GM21723 (cell line): ENCODE data around the gene COL23A1.
"Not testable (repeated sequence)": the region's sequence is repeated elsewhere in the genome, so short reads cannot be mapped to it uniquely, and the experiment has no call there.

Experiments
- ATAC-seq: cut with Tn5 transposase; IDR thresholded peaks from one replicate; pipeline ENCODE4 v1.9.1; 2021; ENCODE audit warnings: mild to moderate bottlenecking, moderate library complexity; ENCODE audit not compliant: unreplicated experiment

The COL23A1 gene

GRCh38 chr5:178589180-178590140, 733 bp downstream of the COL23A1 start:
- peak; percentile 20 for ATAC-seq

GRCh38 chr5:178588769-178589168, 1.4 kb downstream of the COL23A1 start:
- no peak for ATAC-seq

- ATAC-seq: no peak
Measured at GRCh38 chr5:178587763-178588611, 2.2 kb downstream of the COL23A1 start.

GRCh38 chr5:178586396-178586795, 3.8 kb downstream of the COL23A1 start:
- ATAC-seq: no peak

GRCh38 chr5:178585421-178585820, 4.8 kb downstream of the COL23A1 start:
- not testable (repeated sequence) for ATAC-seq

GRCh38 chr5:178583279-178583678, 6.9 kb downstream of the COL23A1 start:
- no peak for ATAC-seq

- ATAC-seq: no peak
Measured at GRCh38 chr5:178582291-178582690, 7.9 kb downstream of the COL23A1 start.

- no peak for ATAC-seq
Measured at GRCh38 chr5:178581621-178582020, 8.6 kb downstream of the COL23A1 start.

- no peak for ATAC-seq
Measured at GRCh38 chr5:178580271-178580955, 9.8 kb downstream of the COL23A1 start.

- ATAC-seq: no peak
Measured at GRCh38 chr5:178577944-178578343, 12.2 kb downstream of the COL23A1 start.

- ATAC-seq: no peak
Measured at GRCh38 chr5:178577376-178577839, 12.8 kb downstream of the COL23A1 start.

- no peak for ATAC-seq
Measured at GRCh38 chr5:178576591-178577351, 13.4 kb downstream of the COL23A1 start.

- no peak for ATAC-seq
Measured at GRCh38 chr5:178573216-178573615, 17.0 kb downstream of the COL23A1 start.

GRCh38 chr5:178572617-178573016, 17.6 kb downstream of the COL23A1 start:
- ATAC-seq: no peak

- no peak for ATAC-seq
Measured at GRCh38 chr5:178569485-178569884, 20.7 kb downstream of the COL23A1 start.

- no peak for ATAC-seq
Measured at GRCh38 chr5:178564811-178565550, 25.2 kb downstream of the COL23A1 start.

- ATAC-seq: no peak
Measured at GRCh38 chr5:178564397-178564796, 25.8 kb downstream of the COL23A1 start.

GRCh38 chr5:178563621-178564020, 26.6 kb downstream of the COL23A1 start:
- no peak for ATAC-seq

GRCh38 chr5:178561746-178562264, 28.4 kb downstream of the COL23A1 start:
- no peak for ATAC-seq
